Calu3 (cell line): ENCODE results near the gene GARIN6. TPM values are rescaled to one million over a fixed set of nuclear protein-coding genes. Genes with fewer than 3 reads are reported as not detected.

ENCODE experiments used
- BruUV-seq: library from RNA; stranded (reverse); fragments of 400-500 nt; replicated peaks from 2 replicates; lab custom pipeline; 2021; lab: Mats Ljungman, UMichigan
- CTCF ChIA-PET: fragments of 300-600 bp; sonication (Branson Sonifier 250); formaldehyde crosslinking; loops from one replicate; lab custom pipeline; 2022; ENCODE audit warnings: antibody characterized with exemption; lab: Charles Lee
- DNase-seq: peaks from one replicate; pipeline ENCODE4 v3.0.0; 2022
- H3K27ac Mint-ChIP-seq: one replicate; pipeline ENCODE4 v1.8.0; 2022; ENCODE audit warnings: mixed read lengths; ENCODE audit not compliant: unreplicated experiment
- H3K27me3 Mint-ChIP-seq: one replicate; pipeline ENCODE4 v1.8.0; 2022; ENCODE audit warnings: mixed read lengths; ENCODE audit not compliant: unreplicated experiment
- H3K36me3 Mint-ChIP-seq: one replicate; pipeline ENCODE4 v1.8.0; 2022; ENCODE audit warnings: mild to moderate bottlenecking, moderate library complexity, mixed read lengths; ENCODE audit not compliant: insufficient read depth, unreplicated experiment
- H3K4me1 Mint-ChIP-seq: one replicate; pipeline ENCODE4 v1.8.0; 2022; ENCODE audit warnings: mild to moderate bottlenecking, low read depth, mixed read lengths; ENCODE audit not compliant: unreplicated experiment
- H3K4me3 Mint-ChIP-seq: one replicate; pipeline ENCODE4 v1.8.0; 2022; ENCODE audit warnings: mild to moderate bottlenecking, low read depth, moderate library complexity, mixed read lengths; ENCODE audit not compliant: unreplicated experiment
- H3K9me3 Mint-ChIP-seq: one replicate; pipeline ENCODE4 v1.8.0; 2022; ENCODE audit warnings: low read depth, mixed read lengths; ENCODE audit not compliant: unreplicated experiment
- intact Hi-C: fragments of 100-400 bp; cut with micrococcal nuclease; formaldehyde crosslinking; loops from one replicate; pipeline ENCODE4 v1.10.0; 2022; ENCODE audit not compliant: unreplicated experiment
- total RNA-seq: library from RNA; stranded (reverse); gene quantifications from 2 replicates; pipeline ENCODE4 v1.2.3, GENCODE V29; 2022
- TF ChIP-seq, protein P1 (sequence below): fragments of 200-600 bp; IDR thresholded peaks from one replicate; pipeline ENCODE4 v1.8.0; 2022; ENCODE audit warnings: antibody characterized with exemption; ENCODE audit not compliant: unreplicated experiment

The GARIN6 gene
- total RNA-seq, 1 experiment from 2014 or later, result not detected

DNA sequence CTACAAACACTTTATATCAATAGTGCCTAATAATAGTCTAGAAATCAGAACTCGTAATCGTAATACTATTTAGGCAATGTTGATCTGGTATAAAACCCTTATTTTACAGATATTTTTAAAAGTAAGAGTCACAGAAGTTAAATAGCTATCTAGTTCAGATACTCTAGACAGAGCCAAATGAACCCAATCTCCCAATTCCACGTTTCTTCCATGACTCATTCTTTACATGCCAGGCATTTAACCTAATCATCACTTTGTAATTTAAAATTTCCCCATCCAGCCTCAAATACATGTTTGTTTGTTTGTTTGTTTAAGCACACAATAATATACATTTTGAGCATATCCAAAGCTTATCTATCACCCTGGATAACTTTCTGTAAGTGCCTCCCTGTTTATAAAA, 36.4 kb upstream of the GARIN6 start:
- H3K4me1 Mint-ChIP-seq, result no peaks in the 10 kb centered on the region
- H3K36me3 Mint-ChIP-seq, result no peaks in the 10 kb centered on the region
- intact Hi-C loops, result no loop called here
- DNase-seq, result no peak
- H3K4me3 Mint-ChIP-seq, result no peak overlapping the region
- TF ChIP-seq, protein P1, sequence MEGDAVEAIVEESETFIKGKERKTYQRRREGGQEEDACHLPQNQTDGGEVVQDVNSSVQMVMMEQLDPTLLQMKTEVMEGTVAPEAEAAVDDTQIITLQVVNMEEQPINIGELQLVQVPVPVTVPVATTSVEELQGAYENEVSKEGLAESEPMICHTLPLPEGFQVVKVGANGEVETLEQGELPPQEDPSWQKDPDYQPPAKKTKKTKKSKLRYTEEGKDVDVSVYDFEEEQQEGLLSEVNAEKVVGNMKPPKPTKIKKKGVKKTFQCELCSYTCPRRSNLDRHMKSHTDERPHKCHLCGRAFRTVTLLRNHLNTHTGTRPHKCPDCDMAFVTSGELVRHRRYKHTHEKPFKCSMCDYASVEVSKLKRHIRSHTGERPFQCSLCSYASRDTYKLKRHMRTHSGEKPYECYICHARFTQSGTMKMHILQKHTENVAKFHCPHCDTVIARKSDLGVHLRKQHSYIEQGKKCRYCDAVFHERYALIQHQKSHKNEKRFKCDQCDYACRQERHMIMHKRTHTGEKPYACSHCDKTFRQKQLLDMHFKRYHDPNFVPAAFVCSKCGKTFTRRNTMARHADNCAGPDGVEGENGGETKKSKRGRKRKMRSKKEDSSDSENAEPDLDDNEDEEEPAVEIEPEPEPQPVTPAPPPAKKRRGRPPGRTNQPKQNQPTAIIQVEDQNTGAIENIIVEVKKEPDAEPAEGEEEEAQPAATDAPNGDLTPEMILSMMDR, result no peak
- CTCF ChIA-PET, result no interaction called here
- no peak overlapping the region for H3K27ac Mint-ChIP-seq
- no TSS peak for BruUV-seq
- H3K9me3 Mint-ChIP-seq, result peaks cover 2% of the 10 kb centered on the region
- no peaks in the 10 kb centered on the region for H3K27me3 Mint-ChIP-seq

DNA sequence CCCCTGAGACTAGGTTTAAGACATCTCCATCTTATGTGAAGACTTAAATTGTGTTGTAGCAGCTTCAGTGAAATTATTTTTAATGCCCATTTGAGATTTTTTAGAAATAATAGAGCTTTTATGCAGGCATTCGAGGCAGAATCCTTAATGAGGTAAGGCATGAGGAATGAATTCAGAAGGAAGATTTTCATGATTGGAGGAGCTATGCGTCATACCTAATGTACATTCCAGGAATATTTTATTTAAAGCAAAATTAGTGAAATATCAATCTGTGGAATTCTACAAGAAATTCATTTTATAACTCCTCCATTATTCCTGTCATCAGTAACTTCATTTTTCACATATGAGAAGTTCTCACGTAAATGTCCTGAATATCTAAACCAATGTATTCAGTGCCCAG, 36.0 kb upstream of the GARIN6 start:
- Mint-ChIP-seq H3K27ac (no peak overlapping the region), H3K36me3 (no peaks in the 10 kb centered on the region), H3K4me1 (no peaks in the 10 kb centered on the region), H3K4me3 (no peak overlapping the region), H3K27me3 (no peaks in the 10 kb centered on the region), H3K9me3 (peaks cover 2% of the 10 kb centered on the region)
- no TSS peak for BruUV-seq
- intact Hi-C loops, result no loop called here
- TF ChIP-seq, protein P1, result no peak
- DNase-seq, result no peak
- CTCF ChIA-PET, result no interaction called here

DNA sequence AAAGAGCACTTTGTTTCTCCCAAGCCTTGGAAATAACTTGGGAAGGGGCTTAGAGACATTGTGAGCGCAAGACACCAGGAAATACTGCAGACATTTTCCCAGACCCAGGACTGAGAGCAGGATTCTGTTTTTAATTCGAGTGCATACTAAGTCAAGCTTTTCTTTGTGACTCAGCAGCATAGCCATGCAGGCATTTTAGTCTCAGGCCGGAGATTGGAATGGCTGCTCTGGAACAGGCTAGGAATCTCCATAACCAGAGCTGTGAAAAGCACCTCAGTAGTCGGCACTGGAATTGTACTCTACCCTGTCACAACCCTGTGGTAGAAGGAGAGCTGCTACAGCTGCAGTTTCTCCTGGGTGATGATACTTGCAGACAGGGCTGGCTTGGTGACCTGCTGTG, 28.9 kb upstream of the GARIN6 start:
- DNase-seq, result no peak
- Mint-ChIP-seq H3K27ac (no peak overlapping the region), H3K4me1 (no peaks in the 10 kb centered on the region), H3K9me3 (peaks cover 15% of the 10 kb centered on the region), H3K36me3 (no peaks in the 10 kb centered on the region), H3K4me3 (no peak overlapping the region), H3K27me3 (no peaks in the 10 kb centered on the region)
- TF ChIP-seq, protein P1, result no peak
- no TSS peak for BruUV-seq
- intact Hi-C loops, result no loop called here
- CTCF ChIA-PET, result no interaction called here

DNA sequence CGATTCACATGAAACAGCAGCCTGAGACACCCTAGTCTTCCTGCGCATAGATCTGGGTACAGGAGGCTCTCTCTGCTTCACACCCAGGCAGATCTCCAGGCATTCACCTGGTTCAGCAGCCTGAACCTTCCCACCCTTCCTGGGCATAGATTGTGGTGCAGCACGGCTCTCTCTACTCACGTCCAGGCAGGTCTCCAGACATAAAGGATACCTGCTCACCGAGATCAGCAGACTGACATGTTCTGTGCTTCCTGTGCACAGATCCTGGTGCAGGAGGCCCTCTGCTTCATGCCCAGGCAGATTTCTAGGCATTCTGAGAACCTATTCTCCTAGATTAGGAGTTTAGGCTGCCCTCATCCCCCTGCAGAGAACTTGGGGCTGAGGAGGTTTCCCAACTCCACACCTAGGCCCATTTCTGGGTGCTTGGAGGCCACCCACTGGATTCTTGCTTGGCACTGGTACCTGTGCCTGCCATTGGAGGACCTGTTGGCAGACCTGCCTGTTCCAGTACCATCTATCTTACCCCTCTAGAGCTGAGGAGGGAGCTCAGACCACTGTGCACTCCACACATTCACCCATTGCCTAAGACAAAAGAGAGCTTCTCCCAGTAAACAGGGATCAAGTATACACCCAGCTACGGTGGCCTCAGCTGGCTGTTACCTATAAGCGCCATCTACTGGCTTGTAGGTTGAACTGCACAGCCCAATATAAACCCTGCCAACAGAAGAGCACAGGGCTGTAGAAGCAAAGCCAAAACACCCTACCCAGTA, 28.0 kb upstream of the GARIN6 start:
- Mint-ChIP-seq H3K27me3 (no peaks in the 10 kb centered on the region), H3K36me3 (no peaks in the 10 kb centered on the region), H3K4me3 (no peak overlapping the region), H3K9me3 (peaks cover 14% of the 10 kb centered on the region), H3K4me1 (no peaks in the 10 kb centered on the region), H3K27ac (no peak overlapping the region)
- peak; percentile 7 for DNase-seq
- BruUV-seq, result no TSS peak
- TF ChIP-seq, protein P1, result peak; percentile 45
- intact Hi-C loops, result loop anchor here (1.0 to 2.0 kb wide), 3 partner anchors 229 to 577 kb away; no protein-coding TSS in a partner anchor
- CTCF ChIA-PET, result interaction anchor here (1.0 to 1.5 kb wide), 3 partner anchors 229 to 575 kb away, joined by 3 to 4 read pairs (median 3); no protein-coding TSS in a partner anchor
